Measurements from ENCODE around the gene MORF4L2.
"Not testable (repeated sequence)": the region's sequence is repeated elsewhere in the genome, so short reads cannot be mapped to it uniquely, and the experiment has no call there.

MORF4L2 gene

DNA sequence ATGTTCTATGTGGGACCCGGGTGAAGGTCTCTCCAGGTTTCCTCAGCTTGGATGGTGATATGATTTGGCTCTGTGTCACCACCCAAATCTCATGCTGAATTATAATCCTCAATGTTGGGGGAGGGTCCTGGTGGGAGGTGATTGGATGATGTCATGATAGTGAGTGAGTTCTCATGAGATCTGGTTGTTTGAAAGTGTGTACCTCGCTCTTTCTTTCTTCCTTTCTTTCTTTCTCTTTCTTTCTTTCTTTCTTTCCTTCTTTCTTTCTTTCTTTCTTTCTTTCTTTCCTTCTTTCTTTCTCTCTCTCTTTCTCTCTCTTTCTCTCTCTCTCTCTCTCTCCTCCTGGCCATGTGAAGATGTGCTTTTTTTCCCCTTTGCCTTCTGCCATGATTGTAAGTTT lies 27.0 kb downstream of the MORF4L2 start:
- H3K36me3 Mint-ChIP-seq; H3K27ac Mint-ChIP-seq; H3K9me3 Mint-ChIP-seq; DNase-seq (ENCODE audit: low spot score in 2 of 2); H3K4me1 Mint-ChIP-seq; ATAC-seq (ENCODE audit: low read depth); H3K27me3 Mint-ChIP-seq; H3K4me3 Mint-ChIP-seq: not testable (repeated sequence)

DNA sequence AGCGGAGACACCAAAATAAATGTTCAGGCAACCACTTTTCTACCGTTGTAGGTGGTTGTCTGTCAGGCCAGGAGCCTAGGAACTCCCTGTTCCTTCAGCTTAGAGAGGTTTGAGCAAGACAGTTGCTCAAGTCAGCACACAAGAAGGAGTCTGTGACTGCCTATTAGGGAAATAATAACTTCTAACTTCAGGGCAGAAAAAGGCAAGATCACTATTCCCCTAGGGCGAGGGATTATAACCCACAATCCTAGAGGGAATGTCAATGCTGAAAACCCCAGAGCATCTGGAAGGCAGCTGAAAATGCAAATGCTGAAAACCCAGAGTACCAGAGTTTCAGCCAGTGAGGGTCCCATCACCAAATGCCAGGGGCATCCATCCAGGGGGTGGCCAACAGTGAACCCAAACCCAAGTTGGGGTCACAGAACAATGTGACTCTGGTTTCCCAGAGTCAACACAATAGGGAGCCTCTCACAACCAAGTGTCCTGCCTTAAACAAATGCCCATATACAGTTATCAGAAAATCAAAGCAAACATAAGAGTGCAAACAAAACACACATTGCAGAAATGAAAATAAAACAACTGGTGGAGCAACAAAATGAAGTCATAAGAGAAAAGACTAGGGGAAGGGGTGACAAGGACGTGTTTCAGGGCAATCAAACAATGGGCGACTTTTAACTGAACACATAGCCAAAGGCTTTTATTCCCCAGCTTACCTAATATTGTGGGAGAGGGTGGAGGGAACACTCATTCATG lies 27.6 kb downstream of the MORF4L2 start:
- ATAC-seq (ENCODE audit: low read depth) (no peak), DNase-seq (ENCODE audit: low spot score in 2 of 2) (no peak)
- peaks cover 2% of the 10 kb centered on the region for H3K27me3 Mint-ChIP-seq
- H3K4me3 Mint-ChIP-seq, result no peak overlapping the region
- H3K27ac Mint-ChIP-seq, result no peak overlapping the region
- no peaks in the 10 kb centered on the region for H3K36me3 Mint-ChIP-seq
- peaks cover 3% of the 10 kb centered on the region for H3K9me3 Mint-ChIP-seq
- H3K4me1 Mint-ChIP-seq, result no peaks in the 10 kb centered on the region

DNA sequence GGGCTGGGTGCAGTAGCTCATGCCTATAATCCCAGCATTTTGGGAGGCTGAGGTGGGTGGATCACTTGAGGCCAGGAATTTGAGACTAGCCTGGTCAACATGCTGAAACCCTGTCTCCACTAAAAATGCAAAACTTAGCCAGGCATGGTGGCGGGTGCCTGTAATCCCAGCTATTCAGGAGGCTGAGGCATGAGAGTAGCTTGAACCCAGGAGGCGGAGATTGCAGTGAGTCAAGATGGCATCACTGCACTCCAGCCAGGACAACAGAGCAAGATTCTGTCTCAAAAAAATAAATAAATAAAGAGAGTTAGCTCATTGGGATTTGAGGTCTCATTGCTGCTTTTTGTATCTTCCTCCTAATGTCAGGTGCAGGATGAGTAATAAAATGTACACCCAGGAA lies 29.4 kb downstream of the MORF4L2 start:
- not testable (repeated sequence) for H3K27ac Mint-ChIP-seq; ATAC-seq (ENCODE audit: low read depth); H3K9me3 Mint-ChIP-seq; DNase-seq (ENCODE audit: low spot score in 2 of 2); H3K36me3 Mint-ChIP-seq; H3K4me3 Mint-ChIP-seq; H3K4me1 Mint-ChIP-seq; H3K27me3 Mint-ChIP-seq

DNA sequence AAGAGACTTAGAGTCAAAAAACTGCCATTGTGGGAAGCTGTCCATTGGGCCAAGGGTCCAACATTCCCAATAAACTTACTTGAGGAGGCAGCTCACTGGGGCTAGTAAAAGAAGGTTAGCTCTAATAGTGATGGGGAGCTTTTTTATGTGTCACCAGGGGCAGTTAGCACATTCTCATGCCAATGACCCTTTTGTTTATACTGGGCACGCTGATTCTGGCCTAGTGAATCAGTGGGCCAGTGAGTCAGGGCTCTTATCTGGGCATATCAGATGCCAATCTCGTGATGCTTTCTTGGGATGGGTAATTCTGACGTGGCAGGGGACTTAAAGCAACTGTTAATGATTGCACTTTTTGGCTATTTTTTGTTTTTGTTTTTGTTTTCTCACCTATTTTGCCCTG lies 29.9 kb downstream of the MORF4L2 start:
- H3K27ac Mint-ChIP-seq, result no peak overlapping the region
- H3K9me3 Mint-ChIP-seq, result peaks cover 3% of the 10 kb centered on the region

DNA sequence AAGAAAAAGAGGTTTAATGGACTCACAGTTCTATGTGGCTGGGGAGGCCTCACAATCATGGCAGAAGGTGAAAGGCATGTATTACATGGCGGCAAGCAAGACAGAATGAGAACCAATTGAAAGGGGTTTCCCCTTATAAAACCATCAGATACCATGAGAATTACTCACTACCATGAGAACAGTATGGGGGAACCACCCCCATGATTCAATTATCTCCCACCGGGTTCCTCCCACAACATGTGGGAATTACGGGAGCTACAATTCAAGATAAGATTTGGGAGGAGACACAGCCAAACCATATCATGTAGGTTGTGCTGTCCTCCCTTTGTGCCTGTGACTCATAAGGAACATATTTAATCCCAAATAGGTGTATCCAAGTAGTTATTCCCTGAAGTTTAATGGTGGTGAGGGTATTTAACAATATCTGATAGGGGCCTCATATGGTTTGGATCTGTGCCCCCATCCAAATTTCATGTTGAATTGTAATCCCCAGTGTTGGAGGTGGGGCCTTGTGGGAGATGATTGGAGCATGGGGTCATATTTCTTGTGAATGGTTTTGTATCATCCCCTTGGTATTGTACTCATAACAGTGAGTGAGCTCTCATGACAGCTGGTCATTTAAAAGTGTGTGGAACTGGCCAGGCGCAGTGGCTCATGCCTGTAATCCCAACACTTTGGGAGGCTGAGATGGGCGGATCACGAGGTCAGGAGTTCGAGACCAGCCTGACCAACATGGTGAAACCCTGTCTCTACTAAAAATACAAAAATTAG lies 31.1 kb downstream of the MORF4L2 start:
- ATAC-seq (ENCODE audit: low read depth); DNase-seq (ENCODE audit: low spot score in 2 of 2); H3K4me1 Mint-ChIP-seq; H3K9me3 Mint-ChIP-seq; H3K27me3 Mint-ChIP-seq; H3K36me3 Mint-ChIP-seq; H3K27ac Mint-ChIP-seq; H3K4me3 Mint-ChIP-seq: not testable (repeated sequence)

More for the DNA sequence above, 29.9 kb downstream of the MORF4L2 start:
- DNase-seq (ENCODE audit: low spot score in 2 of 2) (no peak), ATAC-seq (ENCODE audit: low read depth) (no peak)
- Mint-ChIP-seq H3K27me3 (peaks cover 2% of the 10 kb centered on the region), H3K4me1 (no peaks in the 10 kb centered on the region), H3K36me3 (no peaks in the 10 kb centered on the region), H3K4me3 (no peak overlapping the region)

DNA sequence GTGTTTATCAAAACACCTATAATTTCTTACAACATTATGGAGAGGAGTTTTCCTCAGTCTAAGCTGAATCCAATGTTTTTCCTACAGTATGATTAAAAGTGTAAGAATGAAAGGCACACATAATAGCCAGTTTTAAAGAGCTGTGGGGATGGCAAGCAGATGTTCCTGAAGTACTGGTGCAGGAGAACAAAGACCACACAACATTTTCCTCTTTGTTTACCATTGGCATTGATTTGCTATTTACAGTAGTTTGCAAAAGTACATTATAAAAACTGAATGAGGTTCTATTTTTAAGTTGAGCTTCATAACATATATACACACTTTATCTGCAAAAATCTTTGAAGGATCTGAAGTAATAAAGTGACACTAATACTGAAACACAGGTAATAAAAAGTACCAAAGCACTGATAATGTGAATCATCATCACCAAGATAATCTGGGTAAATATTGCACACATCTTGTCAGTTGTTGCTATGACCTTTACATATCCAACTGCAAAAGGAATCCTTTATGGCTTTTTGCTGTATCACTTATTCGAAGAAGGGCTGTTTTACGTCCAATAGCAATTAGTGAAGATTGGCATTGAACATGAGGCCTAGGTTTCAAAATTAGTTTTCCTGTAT lies 35.2 kb downstream of the MORF4L2 start:
- no peaks in the 10 kb centered on the region for H3K27me3 Mint-ChIP-seq
- DNase-seq (ENCODE audit: low spot score in 2 of 2) (no peak), ATAC-seq (ENCODE audit: low read depth) (no peak)
- H3K27ac Mint-ChIP-seq, result no peak overlapping the region
- no peaks in the 10 kb centered on the region for H3K36me3 Mint-ChIP-seq
- H3K4me1 Mint-ChIP-seq, result no peaks in the 10 kb centered on the region
- no peak overlapping the region for H3K4me3 Mint-ChIP-seq
- peaks cover 2% of the 10 kb centered on the region for H3K9me3 Mint-ChIP-seq

DNA sequence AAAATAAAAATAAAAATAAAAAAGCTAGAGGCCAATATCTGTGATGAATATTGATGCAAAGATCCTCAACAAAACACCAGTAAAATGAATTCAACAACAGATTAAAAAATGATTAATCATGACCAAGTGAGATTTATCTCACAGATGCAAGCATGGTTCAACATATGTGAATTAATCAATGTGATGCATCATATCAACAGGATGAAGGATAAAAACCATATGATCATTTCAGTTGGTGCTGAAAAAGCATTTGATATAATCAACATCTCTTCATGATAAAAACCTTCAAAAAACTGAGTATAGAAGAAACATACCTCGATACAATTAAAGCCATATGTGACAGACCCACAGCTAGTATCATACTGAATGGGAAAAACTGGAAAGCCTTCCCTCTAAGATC lies 38.9 kb downstream of the MORF4L2 start:
- no peaks in the 10 kb centered on the region for H3K4me1 Mint-ChIP-seq
- ATAC-seq (ENCODE audit: low read depth) (no peak), DNase-seq (ENCODE audit: low spot score in 2 of 2) (no peak)
- peaks cover 2% of the 10 kb centered on the region for H3K27me3 Mint-ChIP-seq
- no peak overlapping the region for H3K27ac Mint-ChIP-seq
- no peaks in the 10 kb centered on the region for H3K9me3 Mint-ChIP-seq
- H3K4me3 Mint-ChIP-seq, result no peak overlapping the region
- H3K36me3 Mint-ChIP-seq, result no peaks in the 10 kb centered on the region

DNA sequence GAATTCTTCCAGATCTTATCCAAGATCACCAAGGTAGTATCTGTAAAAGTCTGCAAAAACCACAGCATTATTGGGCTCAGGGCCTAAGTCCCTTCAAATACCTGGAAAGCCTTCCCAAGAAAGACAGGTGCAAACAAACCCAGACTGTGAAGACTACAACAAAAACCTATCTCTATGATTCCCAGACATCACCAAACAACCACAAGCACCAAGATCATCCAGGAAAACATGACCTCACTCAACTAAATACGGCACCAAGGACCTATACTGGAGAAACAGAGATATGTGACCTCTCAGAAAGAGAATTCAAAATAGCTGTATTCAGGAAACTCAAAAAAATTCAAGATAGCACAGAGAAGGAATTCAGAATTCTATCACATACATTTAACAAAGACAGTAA lies 42.4 kb downstream of the MORF4L2 start:
- Mint-ChIP-seq H3K36me3 (no peaks in the 10 kb centered on the region), H3K27ac (no peak overlapping the region), H3K27me3 (peaks cover 4% of the 10 kb centered on the region), H3K9me3 (no peaks in the 10 kb centered on the region), H3K4me1 (no peaks in the 10 kb centered on the region), H3K4me3 (no peak overlapping the region)
- DNase-seq (ENCODE audit: low spot score in 2 of 2) (no peak), ATAC-seq (ENCODE audit: low read depth) (no peak)

DNA sequence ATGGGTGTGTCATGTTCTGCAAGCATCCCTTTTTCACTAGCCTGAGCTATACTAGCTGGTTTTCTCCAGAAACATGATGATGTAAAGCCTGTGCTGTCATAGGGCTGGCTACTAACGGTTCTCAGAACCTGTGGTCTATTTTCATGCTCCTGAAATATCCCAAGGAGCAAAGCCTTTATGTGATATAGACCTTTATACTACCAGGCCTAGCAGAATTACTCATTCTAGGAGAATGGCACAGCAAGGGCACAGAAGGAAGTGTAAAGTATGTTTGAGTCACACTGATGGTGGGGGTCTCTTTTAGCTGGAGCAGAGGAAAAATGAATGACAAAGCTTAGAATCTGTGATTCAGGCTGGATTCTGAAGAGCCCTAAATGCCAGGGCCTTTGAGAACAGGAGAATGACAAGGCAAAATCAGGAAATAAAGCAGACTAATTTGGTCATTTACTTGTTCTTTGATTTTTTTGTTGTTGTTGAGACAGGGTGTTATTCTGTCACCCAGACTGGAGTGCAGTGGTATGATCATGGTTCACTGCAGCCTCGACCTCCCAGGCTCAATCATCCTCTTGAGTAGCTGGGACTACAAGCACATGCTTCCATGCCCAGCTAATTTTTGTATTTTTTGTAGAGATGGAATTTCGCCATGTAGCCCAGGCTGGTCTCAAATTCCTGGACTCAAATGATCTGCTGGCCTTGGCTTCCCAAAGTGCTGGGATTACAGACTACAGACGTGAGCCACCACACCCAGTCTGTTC lies 45.9 kb downstream of the MORF4L2 start:
- H3K4me1 Mint-ChIP-seq, result no peaks in the 10 kb centered on the region
- H3K36me3 Mint-ChIP-seq, result no peaks in the 10 kb centered on the region
- no peak overlapping the region for H3K4me3 Mint-ChIP-seq
- H3K27ac Mint-ChIP-seq, result no peak overlapping the region
- no peak for DNase-seq (ENCODE audit: low spot score in 2 of 2)
- H3K9me3 Mint-ChIP-seq, result no peaks in the 10 kb centered on the region
- peaks cover 4% of the 10 kb centered on the region for H3K27me3 Mint-ChIP-seq
- ATAC-seq (ENCODE audit: low read depth), result no peak

DNA sequence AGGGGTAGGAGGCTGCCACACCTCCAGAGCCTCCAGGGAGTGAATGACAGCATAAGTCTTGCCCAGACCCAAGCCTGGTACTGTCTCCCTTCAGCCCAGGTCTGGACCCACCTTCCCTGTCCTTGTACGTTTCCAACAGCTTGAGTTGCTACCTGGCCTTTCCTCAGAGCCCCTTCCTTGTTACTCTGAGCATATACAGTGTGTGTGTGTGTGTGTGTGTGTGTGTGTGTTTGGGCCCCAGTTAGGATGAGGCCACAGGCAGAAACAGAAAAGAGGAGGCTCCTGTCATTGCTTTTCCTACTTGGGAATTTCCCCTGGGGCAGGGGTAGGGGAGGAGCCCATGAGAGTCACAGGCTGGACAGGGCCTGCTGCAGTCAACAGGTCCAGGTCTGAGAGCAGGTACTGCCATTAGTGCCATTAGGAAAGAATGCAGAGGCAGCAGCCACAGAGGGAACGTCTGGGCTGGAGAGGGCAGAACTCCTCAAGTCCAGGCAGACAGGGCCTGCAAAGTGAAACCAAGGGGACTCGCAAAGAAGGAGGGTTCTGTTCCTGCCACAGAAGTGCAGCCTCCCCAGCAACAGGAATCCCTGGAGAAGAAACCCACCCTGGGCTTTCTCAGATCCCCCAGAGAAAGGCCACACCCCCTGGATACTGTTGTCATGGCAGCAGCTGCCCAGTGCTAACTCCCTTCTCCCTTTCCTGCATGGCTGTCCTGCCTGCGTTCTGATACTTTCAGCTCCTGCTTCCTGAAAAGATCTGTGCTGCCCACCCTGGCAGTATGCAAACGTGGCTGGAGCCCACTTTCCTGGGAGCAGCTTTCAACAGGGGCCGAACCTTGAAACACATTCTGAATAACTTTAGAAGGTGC lies 47.8 kb downstream of the MORF4L2 start:
- H3K4me3 Mint-ChIP-seq; H3K4me1 Mint-ChIP-seq; DNase-seq (ENCODE audit: low spot score in 2 of 2); H3K27ac Mint-ChIP-seq; H3K36me3 Mint-ChIP-seq; ATAC-seq (ENCODE audit: low read depth); H3K9me3 Mint-ChIP-seq; H3K27me3 Mint-ChIP-seq: not testable (repeated sequence)

DNA sequence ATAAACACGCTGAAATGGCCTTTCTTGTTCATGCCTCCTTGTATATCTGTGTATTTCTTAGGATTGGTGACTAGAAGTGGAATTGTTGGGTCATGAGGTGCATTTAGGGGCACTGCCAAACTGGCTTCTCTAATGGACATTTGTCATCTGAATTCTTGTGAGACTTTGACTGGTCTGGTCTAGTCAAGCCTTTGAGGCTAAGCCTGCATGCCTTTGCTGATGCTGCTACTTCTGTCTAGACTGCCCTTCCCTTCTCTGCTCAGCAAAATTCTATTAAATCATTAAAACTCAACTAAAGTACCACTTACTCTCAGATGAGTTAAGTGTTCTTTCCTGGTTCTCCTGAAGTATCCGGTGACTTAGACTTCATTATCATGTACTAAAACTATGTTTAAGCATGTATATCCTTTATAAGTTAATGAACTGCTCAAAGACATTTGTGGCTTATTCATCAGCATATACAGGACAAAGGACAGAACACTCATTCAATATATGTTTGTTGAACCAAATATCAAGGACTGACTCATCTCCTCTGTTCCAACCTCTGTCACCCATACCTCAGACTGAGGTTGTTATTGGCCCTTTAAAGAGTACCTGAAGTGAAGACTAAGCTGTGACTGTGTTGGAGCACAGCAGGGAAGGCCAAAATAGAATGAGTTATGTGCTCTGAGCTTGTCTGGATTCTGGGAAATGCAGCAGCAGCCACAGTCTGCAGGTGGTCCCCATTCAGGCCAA lies 48.7 kb downstream of the MORF4L2 start:
- Mint-ChIP-seq H3K4me3 (no peak overlapping the region), H3K27me3 (peaks cover 2% of the 10 kb centered on the region), H3K27ac (no peak overlapping the region), H3K4me1 (no peaks in the 10 kb centered on the region), H3K9me3 (no peaks in the 10 kb centered on the region), H3K36me3 (no peaks in the 10 kb centered on the region)
- ATAC-seq (ENCODE audit: low read depth) (no peak), DNase-seq (ENCODE audit: low spot score in 2 of 2) (no peak)

DNA sequence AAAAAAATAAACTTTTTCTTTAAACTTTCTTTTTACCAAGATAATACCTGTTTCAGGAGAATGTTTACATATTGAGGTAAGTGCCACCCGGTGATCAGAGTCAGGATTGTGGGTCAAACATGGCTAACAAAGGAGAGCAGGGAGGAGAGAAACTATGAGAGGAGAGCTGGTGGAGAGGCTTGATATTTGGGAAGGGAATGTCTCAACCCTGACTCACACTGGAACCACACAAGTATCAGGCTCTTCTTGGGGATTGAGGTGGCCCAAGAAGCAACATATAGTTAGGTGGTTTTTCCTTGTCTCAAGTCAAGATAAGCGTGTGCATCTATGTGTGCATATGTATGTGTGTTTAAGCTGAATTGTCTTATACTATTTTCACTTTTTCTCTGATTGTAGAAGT lies 51.1 kb downstream of the MORF4L2 start:
- Mint-ChIP-seq H3K27ac (no peak overlapping the region), H3K4me3 (no peak overlapping the region), H3K36me3 (no peaks in the 10 kb centered on the region), H3K4me1 (no peaks in the 10 kb centered on the region), H3K9me3 (no peaks in the 10 kb centered on the region), H3K27me3 (no peaks in the 10 kb centered on the region)
- DNase-seq (ENCODE audit: low spot score in 2 of 2) (no peak), ATAC-seq (ENCODE audit: low read depth) (no peak)

DNA sequence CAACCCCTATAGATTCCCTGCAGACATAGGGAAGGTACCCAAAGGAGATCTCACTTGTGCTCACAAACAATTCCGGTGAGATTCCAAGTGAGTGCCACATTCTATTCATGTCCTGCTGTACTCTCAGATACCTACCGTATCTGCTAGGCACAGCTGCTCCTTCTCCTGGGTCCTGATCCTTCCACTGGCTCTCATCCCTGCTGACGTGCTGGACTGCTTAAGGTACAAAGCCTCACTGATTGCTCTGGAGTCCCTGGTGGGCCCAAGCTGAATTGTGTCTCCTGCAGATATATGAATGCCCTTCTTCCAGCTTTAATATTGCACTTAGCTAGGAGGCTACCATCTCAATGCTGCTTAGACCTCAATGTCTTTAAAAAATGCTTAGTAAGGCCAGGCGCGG lies 55.4 kb downstream of the MORF4L2 start:
- Mint-ChIP-seq H3K9me3 (no peaks in the 10 kb centered on the region), H3K27me3 (no peaks in the 10 kb centered on the region), H3K4me3 (no peak overlapping the region), H3K36me3 (no peaks in the 10 kb centered on the region), H3K4me1 (peaks cover 12% of the 10 kb centered on the region), H3K27ac (no peak overlapping the region)
- DNase-seq (ENCODE audit: low spot score in 2 of 2) (no peak), ATAC-seq (ENCODE audit: low read depth) (no peak)

Measured in memory B cell (primary cell).